ENCODE results near the gene LRP1B. TPM values are rescaled to one million over a fixed set of nuclear protein-coding genes. Genes with fewer than 3 reads are reported as not detected.

LRP1B gene
- total RNA-seq, 4 donors from 2014 or later = 0.85 to 3.3 (median 1.1) TPM; not detected in 1

GRCh38 chr2:141021109-141021508 lies 1109.7 kb downstream of the LRP1B start:
- Histone ChIP-seq H3K27me3 (no peaks in the 10 kb centered on the region), H3K27ac (no peak overlapping the region), H3K36me3 (no peaks in the 10 kb centered on the region), H3K9me3 (no peaks in the 10 kb centered on the region), H3K4me1 (no peaks in the 10 kb centered on the region), H3K4me3 (no peak overlapping the region)
- TF ChIP-seq POLR2A (IDR thresholded peaks at IDR 0.05) = no peak
- no peak for TF ChIP-seq CTCF (IDR thresholded peaks at IDR 0.05)
- no peak for DNase-seq

- Histone ChIP-seq H3K36me3 (no peaks in the 10 kb centered on the region), H3K4me1 (no peaks in the 10 kb centered on the region), H3K9me3 (no peaks in the 10 kb centered on the region), H3K4me3 (no peak overlapping the region), H3K27ac (no peak overlapping the region), H3K27me3 (no peaks in the 10 kb centered on the region)
- TF ChIP-seq CTCF (IDR thresholded peaks at IDR 0.05) (no peak), POLR2A (IDR thresholded peaks at IDR 0.05) (no peak)
- DNase-seq = no peak
These were observed 1110.5 kb downstream of the LRP1B start for GRCh38 chr2:141020346-141020745.

- TF ChIP-seq POLR2A (IDR thresholded peaks at IDR 0.05) (no peak), CTCF (IDR thresholded peaks at IDR 0.05) (no peak)
- H3K4me1 ChIP-seq = no peaks in the 10 kb centered on the region
- DNase-seq = no peak
These were observed 1115.3 kb downstream of the LRP1B start for GRCh38 chr2:141015341-141016047.

GRCh38 chr2:141003967-141004657 lies 1126.7 kb downstream of the LRP1B start:
- Histone ChIP-seq H3K4me1 (no peaks in the 10 kb centered on the region), H3K9me3 (no peaks in the 10 kb centered on the region), H3K27ac (no peak overlapping the region), H3K27me3 (no peaks in the 10 kb centered on the region), H3K36me3 (no peaks in the 10 kb centered on the region), H3K4me3 (no peak overlapping the region)
- no peak for DNase-seq
- TF ChIP-seq CTCF (IDR thresholded peaks at IDR 0.05) (no peak), POLR2A (IDR thresholded peaks at IDR 0.05) (no peak)

More at GRCh38 chr2:141015341-141016047, 1115.3 kb downstream of the LRP1B start:
- no peaks in the 10 kb centered on the region for H3K27me3 ChIP-seq
- no peaks in the 10 kb centered on the region for H3K9me3 ChIP-seq
- H3K4me3 ChIP-seq = no peak overlapping the region
- H3K36me3 ChIP-seq = no peaks in the 10 kb centered on the region
- H3K27ac ChIP-seq = no peak overlapping the region

- TF ChIP-seq POLR2A (IDR thresholded peaks at IDR 0.05) (no peak), CTCF (IDR thresholded peaks at IDR 0.05) (no peak)
- Histone ChIP-seq H3K4me1 (no peaks in the 10 kb centered on the region), H3K4me3 (no peak overlapping the region), H3K27me3 (no peaks in the 10 kb centered on the region), H3K36me3 (no peaks in the 10 kb centered on the region), H3K27ac (no peak overlapping the region), H3K9me3 (no peaks in the 10 kb centered on the region)
- DNase-seq = no peak
These were observed 1129.1 kb downstream of the LRP1B start for GRCh38 chr2:141001750-141002149.

Measured in Peyer's patch (tissue), 4 donors.